A673 (cell line): Measurements from ENCODE around the gene RNF215. TPM values are rescaled to one million over a fixed set of nuclear protein-coding genes. Genes with fewer than 3 reads are reported as not detected.
A peak's percentile ranks its signal among the peaks of the same experiment; 100 is the strongest.
"Not testable (repeated sequence)": the region's sequence is repeated elsewhere in the genome, so short reads cannot be mapped to it uniquely, and the experiment has no call there.

ENCODE experiments used
- BruUV-seq: library from RNA; stranded (reverse); fragments of 400-500 nt; replicated peaks from 2 replicates; lab custom pipeline; 2021; lab: Mats Ljungman, UMichigan
- CTCF ChIA-PET: fragments of 300-600 bp; sonication (Branson Sonifier 250); formaldehyde crosslinking; loops from one replicate; lab custom pipeline; 2022; ENCODE audit warnings: antibody characterized with exemption; lab: Charles Lee
- POLR2A ChIA-PET: fragments of 300-600 bp; sonication (Branson Sonifier 250); formaldehyde crosslinking; loops from one replicate; lab custom pipeline; 2022; ENCODE audit warnings: antibody characterized with exemption; ENCODE audit not compliant: low non-redundant PET; lab: Charles Lee
- DNase-seq: peaks from one replicate; pipeline ENCODE4 v3.0.0-alpha.2; 2015; ENCODE audit warnings: low spot score
- H3K27ac ChIP-seq: fragments of 200-600 bp; sonication (generic); 2 replicates; pipeline ENCODE4 v1.5.1; 2016; ENCODE audit warnings: mixed run types, low read depth, mild to moderate bottlenecking, mixed read lengths, antibody characterized with exemption, low read length; ENCODE audit not compliant: poor library complexity, severe bottlenecking
- H3K27me3 ChIP-seq: fragments of 200-600 bp; sonication (generic); replicated peaks from 2 replicates; pipeline ENCODE4 v1.6.1; 2017; ENCODE audit warnings: mixed run types, low read depth, mild to moderate bottlenecking, mixed read lengths, antibody characterized with exemption, low read length; ENCODE audit not compliant: insufficient read depth, poor library complexity
- H3K36me3 ChIP-seq: fragments of 200-600 bp; sonication (generic); 2 replicates; pipeline ENCODE4 v1.6.1; 2016; ENCODE audit warnings: mixed run types, mild to moderate bottlenecking, mixed read lengths, antibody characterized with exemption, low read length; ENCODE audit not compliant: insufficient read depth, poor library complexity, severe bottlenecking
- H3K4me1 ChIP-seq: fragments of 200-600 bp; sonication (generic); 2 replicates; pipeline ENCODE4 v1.6.1; 2017; ENCODE audit warnings: mixed run types, mild to moderate bottlenecking, mixed read lengths, antibody characterized with exemption, low read length; ENCODE audit not compliant: insufficient read depth, poor library complexity, severe bottlenecking
- H3K4me3 ChIP-seq: fragments of 200-600 bp; sonication (generic); 2 replicates; pipeline ENCODE4 v1.5.1; 2016; ENCODE audit warnings: low read depth, mixed run types, mild to moderate bottlenecking, mixed read lengths, low read length; ENCODE audit not compliant: poor library complexity, severe bottlenecking
- H3K9me3 ChIP-seq: fragments of 200-600 bp; sonication (generic); 2 replicates; pipeline ENCODE4 v1.6.1; 2016; ENCODE audit warnings: mixed run types, low read depth, mild to moderate bottlenecking, mixed read lengths, antibody characterized with exemption, low read length; ENCODE audit not compliant: poor library complexity, severe bottlenecking
- CTCF ChIP-seq: fragments of 300-800, 200-600 bp; sonication (generic); conservative IDR thresholded peaks from 2 replicates; pipeline ENCODE4 v1.5.1; 2017; ENCODE audit warnings: low read depth, mild to moderate bottlenecking, antibody characterized with exemption, low read length, moderate library complexity, mixed read lengths
- EZH2 ChIP-seq: fragments of 200-600 bp; sonication (generic); IDR thresholded peaks from 2 replicates; pipeline ENCODE4 v1.6.1; 2017; ENCODE audit warnings: borderline replicate concordance, low read depth, mild to moderate bottlenecking, mixed read lengths, antibody characterized with exemption, low read length; ENCODE audit not compliant: poor library complexity, severe bottlenecking
- intact Hi-C: fragments of 100-400 bp; cut with micrococcal nuclease; formaldehyde crosslinking; loops from one replicate; pipeline ENCODE4 v1.10.0; 2022; ENCODE audit not compliant: unreplicated experiment
- total RNA-seq: library from RNA; stranded (reverse); gene quantifications from 2 replicates; pipeline ENCODE4 v1.2.3, GENCODE V29; 2021

RNF215 gene
- total RNA-seq, 1 experiment from 2014 or later, result 18.9 TPM

- BruUV-seq, result no TSS peak
- Histone ChIP-seq H3K4me3 (no peak overlapping the region), H3K27ac (peak overlapping the region; percentile 37), H3K4me1 (peaks cover 13% of the 10 kb centered on the region), H3K9me3 (no peaks in the 10 kb centered on the region), H3K27me3 (no peaks in the 10 kb centered on the region), H3K36me3 (peaks cover 10% of the 10 kb centered on the region)
- TF ChIP-seq CTCF, result no peak
- TF ChIP-seq EZH2, result no peak
- CTCF ChIA-PET, result interaction anchor here (1.0 kb wide), 1 partner anchor 15 kb away, joined by 3 read pairs; no protein-coding TSS in a partner anchor
- intact Hi-C loops, result loop anchor here (10.0 kb wide), 1 partner anchor 57 kb away; no protein-coding TSS in a partner anchor
- POLR2A ChIA-PET, result no interaction called here
- no peak for DNase-seq
Observed at GRCh38 chr22:30402028-30402765, 15.0 kb upstream of the RNF215 start.

GRCh38 chr22:30401024-30401423 is 13.8 kb upstream of the RNF215 start:
- H3K27ac ChIP-seq, CTCF ChIA-PET, H3K4me3 ChIP-seq, POLR2A ChIA-PET, H3K27me3 ChIP-seq, H3K36me3 ChIP-seq, BruUV-seq, H3K9me3 ChIP-seq, DNase-seq: not testable (repeated sequence)
- H3K4me1 ChIP-seq, result peaks cover 18% of the 10 kb centered on the region
- intact Hi-C loops, result loop anchor here (10.0 kb wide), 1 partner anchor 56 kb away; no protein-coding TSS in a partner anchor

- intact Hi-C loops, result loop anchor here (10.0 kb wide), 1 partner anchor 55 kb away; no protein-coding TSS in a partner anchor
- ChIA-PET POLR2A (no interaction called here), CTCF (interaction anchor here (0.7 kb wide), 1 partner anchor 13 kb away, joined by 6 read pairs; the partner anchor contains the start of gene RNF215)
Observed at GRCh38 chr22:30400159-30400558, 12.9 kb upstream of the RNF215 start.

More at GRCh38 chr22:30400159-30400558, 12.9 kb upstream of the RNF215 start:
- H3K27ac ChIP-seq, result no peak overlapping the region
- no peak for DNase-seq
- peaks cover 18% of the 10 kb centered on the region for H3K4me1 ChIP-seq
- H3K9me3 ChIP-seq, result no peaks in the 10 kb centered on the region
- no TSS peak for BruUV-seq
- no peaks in the 10 kb centered on the region for H3K36me3 ChIP-seq
- H3K27me3 ChIP-seq, result no peaks in the 10 kb centered on the region
- no peak overlapping the region for H3K4me3 ChIP-seq
- TF ChIP-seq EZH2 (no peak), CTCF (no peak)
